Endothelial cell of umbilical vein (primary cell): Measurements from ENCODE around the gene CDR2L. TPM values are rescaled to one million over a fixed set of nuclear protein-coding genes. Genes with fewer than 3 reads are reported as not detected.

ENCODE experiments used
- BruUV-seq: library from RNA; stranded (reverse); fragments of 400-500 nt; replicated peaks from 2 replicates; lab custom pipeline; 2021; lab: Mats Ljungman, UMichigan
- CTCF ChIA-PET: fragments of 300-600, 350-600 bp; sonication (Branson Sonifier 250); formaldehyde crosslinking; loops from one replicate; lab custom pipeline; 2021; ENCODE audit warnings: antibody characterized with exemption, inconsistent platforms; lab: Charles Lee
- POLR2A ChIA-PET: fragments of 300-600, 350-600 bp; sonication (Branson Sonifier 250); formaldehyde crosslinking; loops from one replicate; lab custom pipeline; 2021; ENCODE audit warnings: antibody characterized with exemption, inconsistent platforms; lab: Charles Lee
- DNase-seq: peaks from one replicate; pipeline ENCODE4 v3.0.0-alpha.2; 2011; ENCODE audit warnings: low read depth, low spot score
- FAIRE-seq: peaks from 2 replicates; lab custom pipeline; 2011; peaks lifted over from hg19 to GRCh38; lab: Jason Lieb, UNC
- H2AFZ ChIP-seq: 2 replicates; pipeline ENCODE4 v1.6.0; 2012; ENCODE audit warnings: low read depth, low read length, control low read depth, inconsistent platforms
- H3K27ac ChIP-seq: 2 replicates; pipeline ENCODE4 v1.5.1; 2011; ENCODE audit warnings: low read depth, mild to moderate bottlenecking, control low read depth, low read length, moderate library complexity; ENCODE audit not compliant: insufficient read depth
- H3K27me3 ChIP-seq, 2 experiments: 2 replicates each; pipeline versions ENCODE4 v1.6.0 to v1.6.1; 2011; ENCODE audit warnings: low read length in 2 of 2, mixed read lengths in 1 of 2; ENCODE audit not compliant: control insufficient read depth in 2 of 2, insufficient read depth in 2 of 2
- H3K36me3 ChIP-seq, 2 experiments: 2 replicates in 1 of 2; 3 replicates in 1 of 2; pipeline ENCODE4 v1.5.1; 2011; ENCODE audit warnings: low read length in 2 of 2, mild to moderate bottlenecking in 1 of 2, moderate library complexity in 1 of 2; ENCODE audit not compliant: control insufficient read depth in 2 of 2, insufficient read depth in 2 of 2; ENCODE audit errors: extremely low read depth in 1 of 2
- H3K4me1 ChIP-seq: 3 replicates; pipeline ENCODE4 v1.5.1; 2011; ENCODE audit warnings: mild to moderate bottlenecking, low read length; ENCODE audit not compliant: control insufficient read depth, insufficient read depth; ENCODE audit errors: extremely low read depth
- H3K4me2 ChIP-seq: 2 replicates; pipeline ENCODE4 v1.6.1; 2011; ENCODE audit warnings: low read length, control low read depth, mixed read lengths; ENCODE audit not compliant: insufficient read depth
- H3K4me3 ChIP-seq, 3 experiments: fragments of 200-600 bp in 1 of 3; sonication (generic), shearing (Covaris generic) in 1 of 3; replicated peaks in 1 of 3; 2 replicates each; pipeline ENCODE4 v1.5.1; 2011 to 2016; ENCODE audit warnings: control low read depth in 3 of 3, low read length in 3 of 3, mild to moderate bottlenecking in 2 of 3, inconsistent platforms in 1 of 3, low read depth in 1 of 3, moderate library complexity in 1 of 3; ENCODE audit not compliant: insufficient read depth in 1 of 3
- H3K79me2 ChIP-seq: 2 replicates; pipeline ENCODE4 v1.6.0; 2012; ENCODE audit warnings: low read length, inconsistent platforms; ENCODE audit not compliant: control insufficient read depth, insufficient read depth
- H3K9ac ChIP-seq: replicated peaks from 2 replicates; pipeline ENCODE3; 2011; ENCODE audit warnings: low read length, control low read depth; ENCODE audit not compliant: insufficient read depth; ENCODE audit errors: extremely low read depth
- H3K9me1 ChIP-seq: replicated peaks from 3 replicates; pipeline ENCODE4 v1.6.0; 2011; ENCODE audit warnings: mild to moderate bottlenecking, low read length; ENCODE audit not compliant: control insufficient read depth, insufficient read depth; ENCODE audit errors: extremely low read depth
- H3K9me3 ChIP-seq: replicated peaks from 2 replicates; pipeline ENCODE4 v1.5.1; 2012; ENCODE audit warnings: low read length, inconsistent platforms; ENCODE audit not compliant: control insufficient read depth, insufficient read depth
- H4K20me1 ChIP-seq: replicated peaks from 2 replicates; pipeline ENCODE3; 2011; ENCODE audit warnings: mild to moderate bottlenecking, low read length; ENCODE audit not compliant: control insufficient read depth, insufficient read depth; ENCODE audit errors: extremely low read depth
- EZH2 ChIP-seq: IDR thresholded peaks from 2 replicates; pipeline ENCODE4 v1.6.1; 2012; ENCODE audit warnings: borderline replicate concordance, low read depth, mild to moderate bottlenecking, moderate library complexity, low read length, inconsistent platforms; ENCODE audit not compliant: severe bottlenecking
- dilution Hi-C: fragments of 300-500 bp; cut with MboI; formaldehyde crosslinking; loops from one replicate; pipeline ENCODE4 v1.15.0; 2019; ENCODE audit warnings: low sequenced_read_pairs; ENCODE audit not compliant: extremely low pct_ligation_motif_present
- intact Hi-C: fragments of 100-400 bp; cut with micrococcal nuclease; formaldehyde crosslinking; loops from one replicate; pipeline ENCODE4 v1.10.0; 2022
- polyA plus RNA-seq, 4 experiments: library from polyadenylated mRNA; depleted of rRNA in 3 of 4; stranded (reverse) in 3 of 4; unstranded in 1 of 4; fragments of >200 nt; gene quantifications; 2 replicates each; pipeline versions ENCODE4 v1.2.1 to v1.2.3, GENCODE V29; 2011 to 2012; ENCODE audit warnings: missing spikeins in 1 of 4
- total RNA-seq: library from RNA; stranded (reverse); gene quantifications from 2 replicates; pipeline ENCODE4 v1.2.3, GENCODE V29; 2021
- TF ChIP-seq, protein P1 (sequence below): IDR thresholded peaks from 2 replicates; pipeline ENCODE4 v1.6.1; 2011; ENCODE audit not compliant: insufficient read depth, insufficient read length
- TF ChIP-seq, protein P2 (sequence below), 2 donors: IDR thresholded peaks; 1 replicate in 1 of 2; 2 replicates in 1 of 2; pipeline ENCODE4 v1.5.1; 2011; ENCODE audit warnings: low read length in 2 of 2, mild to moderate bottlenecking in 2 of 2, moderate library complexity in 2 of 2, control low read depth in 1 of 2, inconsistent platforms in 1 of 2, low read depth in 1 of 2; ENCODE audit not compliant: insufficient read depth in 1 of 2; ENCODE audit errors: extremely low read depth in 1 of 2

Gene CDR2L
- total and polyA plus RNA-seq, 2 donors (not counting 3 experiments of a cell fraction or from before 2014, with no cell fraction given), result 22.2 to 34.9 TPM

DNA sequence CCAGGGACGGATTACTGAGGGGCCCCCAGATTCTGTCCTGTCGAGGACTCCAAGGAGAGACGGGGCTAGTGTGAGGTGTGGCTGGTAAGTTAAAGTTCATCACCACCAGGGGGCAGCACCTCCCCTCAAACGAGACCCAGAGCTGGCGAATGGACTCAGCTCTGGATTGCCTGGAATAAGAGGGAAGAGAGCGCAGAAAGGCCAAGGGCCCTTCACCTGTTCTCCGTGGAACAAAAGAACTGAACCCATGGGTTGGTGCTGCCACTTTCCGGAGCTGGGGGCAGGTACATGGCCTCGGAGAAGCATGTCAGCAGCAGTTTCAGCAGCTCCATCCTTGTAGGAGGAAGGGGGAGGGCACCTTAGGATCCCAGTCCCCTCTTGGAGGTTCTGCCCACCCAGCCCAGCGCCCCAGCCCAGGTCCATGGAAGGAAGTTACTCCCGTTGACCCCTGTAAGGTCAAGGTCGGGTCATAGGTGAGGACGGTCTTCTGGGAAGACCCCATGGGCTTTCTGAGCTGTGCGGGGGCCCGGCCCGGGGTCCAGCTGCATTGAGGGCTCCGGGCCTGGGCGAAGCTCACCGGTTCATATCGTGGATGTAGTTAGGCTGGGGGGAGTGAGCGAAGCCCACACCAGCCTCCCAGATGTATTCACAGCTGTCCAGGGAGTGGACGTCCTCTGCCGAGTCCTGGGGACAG, 25.6 kb upstream of the CDR2L start:
- H3K9ac ChIP-seq, result no peak overlapping the region
- no peaks in the 10 kb centered on the region for H3K27me3 ChIP-seq
- no peaks in the 10 kb centered on the region for H3K4me1 ChIP-seq
- H3K9me3 ChIP-seq, result no peaks in the 10 kb centered on the region
- DNase-seq, result peak; percentile 83
- H3K9me1 ChIP-seq, result no peaks in the 10 kb centered on the region
- dilution Hi-C loops (no loop called here), intact Hi-C loops (loop anchor here (1.0 to 2.0 kb wide), 7 partner anchors 50 to 239 kb away; partner anchors contain the start of genes KCTD2, MRPL58 and NT5C)
- no peak for TF ChIP-seq EZH2
- TF ChIP-seq, protein P1, sequence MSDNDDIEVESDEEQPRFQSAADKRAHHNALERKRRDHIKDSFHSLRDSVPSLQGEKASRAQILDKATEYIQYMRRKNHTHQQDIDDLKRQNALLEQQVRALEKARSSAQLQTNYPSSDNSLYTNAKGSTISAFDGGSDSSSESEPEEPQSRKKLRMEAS, result no peak
- TF ChIP-seq, protein P2, sequence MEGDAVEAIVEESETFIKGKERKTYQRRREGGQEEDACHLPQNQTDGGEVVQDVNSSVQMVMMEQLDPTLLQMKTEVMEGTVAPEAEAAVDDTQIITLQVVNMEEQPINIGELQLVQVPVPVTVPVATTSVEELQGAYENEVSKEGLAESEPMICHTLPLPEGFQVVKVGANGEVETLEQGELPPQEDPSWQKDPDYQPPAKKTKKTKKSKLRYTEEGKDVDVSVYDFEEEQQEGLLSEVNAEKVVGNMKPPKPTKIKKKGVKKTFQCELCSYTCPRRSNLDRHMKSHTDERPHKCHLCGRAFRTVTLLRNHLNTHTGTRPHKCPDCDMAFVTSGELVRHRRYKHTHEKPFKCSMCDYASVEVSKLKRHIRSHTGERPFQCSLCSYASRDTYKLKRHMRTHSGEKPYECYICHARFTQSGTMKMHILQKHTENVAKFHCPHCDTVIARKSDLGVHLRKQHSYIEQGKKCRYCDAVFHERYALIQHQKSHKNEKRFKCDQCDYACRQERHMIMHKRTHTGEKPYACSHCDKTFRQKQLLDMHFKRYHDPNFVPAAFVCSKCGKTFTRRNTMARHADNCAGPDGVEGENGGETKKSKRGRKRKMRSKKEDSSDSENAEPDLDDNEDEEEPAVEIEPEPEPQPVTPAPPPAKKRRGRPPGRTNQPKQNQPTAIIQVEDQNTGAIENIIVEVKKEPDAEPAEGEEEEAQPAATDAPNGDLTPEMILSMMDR (IDR thresholded peaks at IDR 0.05; ENCODE audit: extremely low read depth in 1 of 2, insufficient read depth in 1 of 2, low read depth in 1 of 2, low read length in 2 of 2), result peak; percentile 62 to 74
- peak; percentile 92 for FAIRE-seq
- H3K4me2 ChIP-seq, result no peak overlapping the region
- H2AFZ ChIP-seq, result no peak overlapping the region
- no peak overlapping the region for H3K27ac ChIP-seq
- no peaks in the 10 kb centered on the region for H4K20me1 ChIP-seq
- ChIA-PET CTCF (interaction anchor here (0.5 to 4.8 kb wide), 59 partner anchors 10 to 622 kb away, joined by 3 to 134 read pairs (median 8); partner anchors contain the start of genes ARMC7, ATP5PD, CDR2L and FDXR), POLR2A (interaction anchor here (0.8 to 1.7 kb wide), 5 partner anchors 11 to 240 kb away, joined by 3 to 10 read pairs (median 4); partner anchors contain the start of genes HID1, JPT1 and MRPL58)
- no peak overlapping the region for H3K4me3 ChIP-seq
- H3K79me2 ChIP-seq, result no peaks in the 10 kb centered on the region
- no TSS peak for BruUV-seq
- no peaks in the 10 kb centered on the region for H3K36me3 ChIP-seq
